Stimulated activated CD4-positive, alpha-beta T cell treated with anti-CD3 and anti-CD28 coated beads, Interleukin-4, amount 100 ng/mL, for 4 hours (primary cell): ENCODE measurements around the gene PIPOX.

Experiments used
- DNase-seq, 2 experiments: peaks; one replicate each; pipeline ENCODE4 v3.0.0-alpha.2; 2020

PIPOX gene

DNA sequence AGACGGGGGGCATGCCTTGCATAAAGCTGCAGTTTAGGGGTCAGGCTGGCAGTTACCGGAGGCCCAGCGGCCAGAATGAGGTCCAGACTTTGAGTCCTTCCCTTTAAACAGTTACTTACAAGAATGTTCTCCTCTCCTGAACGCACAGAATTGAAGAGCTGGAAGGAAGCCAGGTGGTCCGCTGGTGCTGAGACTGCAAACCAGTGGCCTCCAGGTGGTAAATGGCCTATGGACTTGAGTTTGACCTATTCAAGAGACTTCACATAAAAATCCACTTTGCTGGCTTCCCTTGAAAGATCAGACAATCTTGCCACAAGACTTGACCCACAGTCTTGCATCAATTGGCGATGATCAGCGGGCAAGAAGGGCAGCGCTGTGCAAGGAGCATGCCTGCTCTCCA, 22.4 kb upstream of the PIPOX start:
- no peak for DNase-seq

DNA sequence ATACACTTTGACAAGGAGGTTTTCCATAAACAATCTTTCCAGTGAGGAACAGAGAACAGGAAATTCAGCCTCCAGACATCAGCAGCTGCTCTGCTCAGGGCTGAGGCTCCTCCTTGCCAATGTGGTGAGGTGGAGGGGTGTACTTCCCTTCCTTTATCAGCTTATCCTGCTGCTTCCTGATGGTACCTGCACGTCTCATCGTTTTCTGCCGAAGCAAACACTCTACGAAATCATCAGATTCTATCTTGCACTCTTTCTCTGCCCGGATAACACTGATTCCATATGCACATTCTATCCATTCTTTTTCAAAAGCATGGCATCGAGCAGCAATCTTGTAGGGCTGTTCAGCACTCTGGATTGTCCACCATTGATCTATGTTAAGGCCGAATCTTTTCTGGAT, 21.7 kb upstream of the PIPOX start:
- no peak for DNase-seq

DNA sequence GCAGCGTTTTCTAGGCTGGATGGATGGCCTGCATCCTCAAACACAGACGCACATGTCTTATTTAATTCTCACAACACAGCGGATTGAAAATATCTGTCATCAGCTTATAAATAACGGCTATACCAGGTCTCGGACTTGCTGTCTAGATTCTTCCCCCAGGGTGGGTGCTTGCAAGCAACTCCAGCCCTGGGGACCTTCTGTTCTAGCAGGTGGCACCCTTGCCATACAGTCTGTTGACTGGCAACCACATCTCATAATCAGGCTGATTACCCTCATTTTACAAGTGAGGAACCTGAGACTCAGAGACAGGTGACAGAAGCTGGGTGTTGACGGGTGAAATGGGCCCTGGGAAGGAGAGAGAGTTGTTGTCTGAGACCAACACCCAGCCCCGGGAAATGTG, 20.9 kb upstream of the PIPOX start:
- DNase-seq, result no peak

DNA sequence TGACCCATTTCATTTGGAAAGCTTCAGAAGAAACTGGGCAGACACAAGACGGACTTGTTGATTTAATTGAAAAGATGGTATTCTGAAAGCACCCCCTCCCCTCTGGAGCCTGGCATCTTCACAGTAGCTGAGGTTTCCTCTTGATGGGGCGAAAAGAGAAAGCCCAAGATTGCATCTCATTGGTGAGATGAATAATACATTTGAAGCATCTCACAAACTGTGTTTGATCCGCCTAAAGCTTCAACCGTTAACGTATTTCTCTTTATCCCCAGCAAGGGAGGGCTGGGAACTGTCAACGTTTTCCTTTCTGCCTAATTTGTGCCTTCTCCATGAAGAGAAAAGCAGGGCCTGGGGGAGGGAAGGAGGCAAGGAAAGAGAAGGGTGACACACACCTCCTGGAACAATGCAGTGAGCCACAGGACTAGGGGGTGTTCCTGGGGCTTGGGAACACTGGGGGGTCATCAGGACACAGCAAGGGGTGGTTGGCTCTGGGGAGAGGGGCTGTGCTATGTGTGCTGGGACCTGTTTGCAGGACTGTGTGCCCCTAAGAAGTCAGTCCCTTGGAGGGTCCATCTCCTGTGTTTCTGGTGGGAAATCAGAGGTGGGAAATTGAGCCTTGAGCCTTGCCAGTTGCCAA, 18.5 kb upstream of the PIPOX start:
- DNase-seq, result no peak

DNA sequence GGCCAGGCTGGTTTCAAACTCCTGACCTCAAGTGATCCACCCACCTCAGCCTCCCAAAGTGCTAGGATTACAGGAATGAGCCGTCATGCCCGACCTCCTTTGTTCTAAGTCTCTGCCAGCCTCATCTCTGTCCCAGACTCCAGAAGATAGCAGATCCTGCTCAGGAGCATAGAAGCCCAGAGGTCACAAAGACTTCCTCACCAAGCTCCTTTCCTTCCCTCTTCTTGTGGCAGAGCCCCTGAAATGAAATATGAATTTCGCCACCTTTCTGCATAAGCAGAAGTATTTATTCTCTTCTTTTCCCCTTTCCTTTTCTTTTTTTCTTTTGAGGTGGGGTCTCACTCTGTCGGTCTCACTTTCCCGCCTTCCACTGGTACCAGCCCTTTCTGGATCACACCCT, 11.5 kb upstream of the PIPOX start:
- no peak for DNase-seq

DNA sequence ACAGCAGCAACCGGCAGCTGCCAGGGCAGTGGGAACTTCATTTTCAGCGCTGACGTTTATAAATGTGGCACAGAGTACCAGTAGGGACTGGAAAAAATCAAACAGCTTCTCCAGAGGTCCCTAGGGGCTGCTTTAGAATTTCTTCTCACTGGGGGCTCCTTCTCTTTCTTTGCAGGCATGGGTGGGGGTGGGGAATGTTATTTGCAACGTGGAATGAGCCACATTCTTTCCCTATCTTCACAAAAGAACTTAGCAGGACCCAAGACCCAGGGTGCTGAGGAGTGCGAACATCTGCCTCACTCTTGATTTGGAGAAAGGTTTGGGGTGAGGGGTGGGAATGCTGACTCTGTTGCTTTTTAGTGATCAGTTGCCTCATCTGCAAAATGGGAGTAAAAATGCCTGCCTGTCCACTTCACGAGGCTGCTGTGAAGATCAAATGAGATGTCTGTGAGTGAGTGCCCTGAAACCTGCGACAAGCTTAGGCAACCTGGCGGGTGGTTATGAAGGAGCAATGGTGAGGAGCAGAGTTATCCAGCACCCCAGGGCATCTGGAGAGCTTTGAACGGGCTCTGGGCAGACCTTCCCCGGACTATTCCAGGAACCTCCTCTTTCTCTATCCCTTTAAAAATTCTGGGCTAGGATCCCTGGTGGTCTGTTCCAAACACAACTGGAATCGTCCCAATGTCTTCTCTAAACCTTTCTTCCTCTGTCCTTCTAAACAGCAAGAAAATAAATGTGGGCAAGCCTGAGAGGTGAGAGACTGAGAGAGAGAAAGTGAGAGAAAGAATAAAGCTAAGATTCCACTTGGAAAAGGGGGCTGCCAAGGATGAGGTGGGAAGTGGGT, 10.7 kb upstream of the PIPOX start:
- no peak for DNase-seq

DNA sequence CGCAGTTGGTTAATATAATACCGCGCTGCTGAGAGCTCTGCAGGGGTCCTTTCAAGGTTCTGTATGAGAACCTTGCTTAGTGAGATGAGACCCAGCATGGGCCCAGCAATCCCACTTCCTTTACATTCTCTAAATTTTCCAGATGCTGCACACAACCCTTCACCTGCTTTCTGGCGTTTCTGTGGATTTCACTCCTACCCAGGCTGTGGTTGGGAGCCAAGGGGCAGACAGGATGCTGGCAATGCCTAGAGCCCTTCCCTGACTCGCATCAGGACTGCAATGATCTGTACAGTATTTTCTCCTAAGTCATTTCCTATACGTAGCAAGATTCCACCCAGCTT, 10.1 kb upstream of the PIPOX start:
- no peak for DNase-seq

DNA sequence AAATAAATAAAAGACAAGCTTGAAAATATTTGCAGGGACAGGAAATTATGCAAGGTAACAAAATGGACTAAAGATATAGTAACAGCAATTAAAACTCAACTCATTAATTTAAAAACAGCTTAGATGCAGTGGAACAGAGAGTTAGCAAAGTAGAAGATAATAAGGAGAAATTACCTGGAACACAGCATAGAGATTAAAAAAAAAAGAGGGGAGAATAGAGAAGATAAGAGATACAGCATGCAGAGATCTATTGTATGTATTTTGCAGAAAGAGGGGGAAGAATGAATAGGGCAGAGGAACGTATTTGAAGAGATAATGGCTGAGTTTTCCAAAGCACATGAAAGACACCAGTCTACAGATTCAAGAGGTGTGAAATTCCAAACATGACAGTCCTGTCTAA, 8.4 kb upstream of the PIPOX start:
- DNase-seq, result no peak

DNA sequence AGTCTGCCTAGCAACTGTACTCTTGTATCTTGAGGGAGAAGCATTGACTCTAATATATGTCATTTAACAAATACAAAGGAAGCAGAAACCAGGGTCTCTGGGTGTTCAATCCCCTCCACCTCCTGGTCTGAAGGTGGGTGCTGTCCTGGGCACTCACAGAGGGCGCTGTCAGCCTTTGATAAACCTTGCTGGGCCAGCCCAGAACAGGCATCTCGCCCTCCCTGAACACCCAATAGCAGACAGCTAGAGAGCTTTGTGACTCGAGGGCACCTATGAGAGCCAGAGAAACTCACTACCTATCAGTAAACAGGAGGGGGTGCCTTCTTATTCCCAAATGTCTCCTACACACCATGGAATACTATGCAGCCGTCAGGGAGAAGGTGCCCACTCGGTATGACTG, 6.4 kb upstream of the PIPOX start:
- DNase-seq, result no peak

DNA sequence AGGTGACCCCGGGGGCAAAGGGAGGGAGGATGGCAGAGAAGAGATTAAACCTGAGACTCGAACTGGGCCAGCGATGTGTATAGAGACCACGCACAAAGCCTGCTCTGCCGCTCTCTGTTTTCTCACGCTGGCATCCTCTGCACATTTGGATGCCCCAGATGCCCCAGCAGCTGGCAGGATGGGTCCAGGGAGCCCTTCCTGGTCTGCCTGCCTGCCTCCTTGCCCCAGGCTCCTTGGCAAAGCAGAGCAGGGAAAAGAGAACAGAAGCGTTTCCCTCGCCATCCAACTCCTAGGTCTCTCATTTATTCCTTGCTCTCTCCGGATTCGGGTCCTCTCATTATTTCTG, 5.2 kb upstream of the PIPOX start:
- no peak for DNase-seq

DNA sequence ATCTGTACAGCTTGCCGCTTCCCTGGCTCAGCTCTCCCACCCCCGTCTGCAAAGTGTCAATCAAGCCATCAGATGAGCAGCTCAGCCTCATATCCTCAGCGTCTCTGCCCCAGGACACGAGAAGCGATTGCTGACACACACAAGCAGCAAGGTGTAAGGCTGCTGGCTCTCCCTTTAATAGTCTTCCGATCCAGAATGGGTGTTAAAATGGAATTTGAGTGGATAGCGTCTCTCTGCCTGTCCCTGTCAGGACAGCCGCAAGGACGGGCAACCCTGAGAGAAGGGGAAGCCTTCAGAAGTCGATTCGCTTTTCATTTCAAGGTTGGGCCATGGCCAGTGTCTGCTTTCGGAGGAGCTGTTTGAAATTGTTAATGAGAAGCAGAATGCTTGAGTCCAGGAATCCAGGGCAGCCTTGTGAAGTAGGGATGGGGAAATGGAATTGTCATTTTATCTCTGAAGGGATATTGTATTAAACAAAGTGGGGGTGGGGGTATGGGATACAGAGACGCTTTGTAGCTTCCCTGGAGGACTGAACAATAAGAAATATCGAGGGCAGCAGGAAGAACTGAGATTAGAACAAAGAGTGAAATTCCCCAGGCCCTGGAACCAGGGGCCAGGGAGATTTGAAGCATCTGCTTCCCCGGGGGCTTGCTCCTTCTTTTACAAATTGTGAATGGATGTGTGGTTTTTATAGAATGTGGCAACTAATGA, 4.7 kb upstream of the PIPOX start:
- no peak for DNase-seq

DNA sequence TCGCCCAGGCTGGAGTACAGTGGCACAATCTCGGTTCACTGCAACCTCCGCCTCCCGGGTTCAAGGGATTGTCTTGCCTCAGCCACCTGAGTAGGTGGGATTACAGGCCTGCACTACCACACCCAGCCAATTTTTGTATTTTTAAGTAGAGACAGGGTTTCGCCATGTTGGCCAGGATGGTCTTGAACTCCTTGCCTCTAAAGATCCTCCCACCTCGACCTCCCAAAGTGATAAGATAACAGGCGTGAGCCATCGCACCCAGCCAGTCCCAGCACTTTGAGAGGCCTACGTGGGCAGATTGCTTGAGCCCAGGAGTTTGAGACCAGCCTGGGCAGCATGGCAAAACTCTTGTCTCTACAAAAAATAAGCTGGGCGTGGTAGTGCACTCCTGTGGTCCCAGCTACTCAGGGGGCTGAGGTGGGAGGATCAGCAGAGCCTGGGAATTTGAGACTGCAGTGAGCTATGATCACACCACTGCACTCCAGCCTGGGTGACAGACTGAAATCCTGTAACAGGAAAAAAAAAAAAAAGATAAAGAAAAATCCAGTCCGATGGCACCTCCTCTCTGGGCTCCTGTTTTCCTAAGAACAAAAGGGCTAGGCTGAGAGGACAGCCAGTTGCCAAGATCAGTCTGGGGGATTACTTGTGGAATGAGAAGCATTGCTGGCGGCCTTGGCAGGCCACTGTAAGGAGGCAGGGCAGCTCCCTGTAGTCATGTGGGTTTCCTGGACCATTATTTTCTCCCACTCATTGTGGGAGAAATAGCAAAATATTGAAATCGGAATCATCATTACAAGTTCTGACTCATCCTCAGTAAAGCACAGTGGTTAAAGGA, 3.0 kb upstream of the PIPOX start:
- no peak for DNase-seq

DNA sequence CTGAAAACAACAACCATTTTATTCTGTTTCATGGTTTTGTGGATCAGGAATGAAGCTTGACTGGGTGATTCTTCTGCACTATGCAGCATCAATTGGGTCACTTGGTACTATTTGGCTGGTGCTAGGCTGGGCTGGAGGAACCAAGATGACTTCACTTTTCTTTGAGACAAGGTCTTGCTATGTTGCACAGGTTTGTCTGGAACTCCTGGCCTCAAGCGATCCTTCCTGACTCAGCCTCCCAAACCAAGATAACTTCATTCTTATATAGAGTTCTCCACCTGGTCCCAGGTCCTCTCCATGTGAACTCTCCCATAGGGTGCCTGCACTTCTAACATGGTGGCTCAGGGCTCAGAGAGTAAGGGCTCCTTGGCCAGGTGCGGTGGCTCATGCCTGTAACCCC, 1.9 kb upstream of the PIPOX start:
- no peak for DNase-seq

DNA sequence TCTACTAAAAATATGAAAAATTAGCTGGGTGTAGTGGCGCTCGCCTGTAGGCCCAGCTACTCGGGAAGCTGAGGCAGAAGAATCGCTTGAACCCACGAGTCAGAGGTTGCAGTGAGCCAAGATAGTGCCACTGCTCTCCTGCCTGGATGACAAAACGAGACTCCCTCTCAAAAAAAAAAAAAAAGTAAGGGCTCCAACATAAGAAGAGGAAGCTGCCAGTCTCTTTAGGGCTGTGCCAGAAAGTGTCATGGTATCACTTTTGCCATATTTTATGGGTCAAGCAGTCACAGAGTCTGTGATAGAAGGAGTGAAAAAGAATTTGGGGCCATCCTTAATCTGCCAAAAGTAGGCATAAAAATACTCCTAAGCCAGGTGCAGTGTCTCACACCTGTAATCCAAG, 1.4 kb upstream of the PIPOX start:
- DNase-seq, result no peak

DNA sequence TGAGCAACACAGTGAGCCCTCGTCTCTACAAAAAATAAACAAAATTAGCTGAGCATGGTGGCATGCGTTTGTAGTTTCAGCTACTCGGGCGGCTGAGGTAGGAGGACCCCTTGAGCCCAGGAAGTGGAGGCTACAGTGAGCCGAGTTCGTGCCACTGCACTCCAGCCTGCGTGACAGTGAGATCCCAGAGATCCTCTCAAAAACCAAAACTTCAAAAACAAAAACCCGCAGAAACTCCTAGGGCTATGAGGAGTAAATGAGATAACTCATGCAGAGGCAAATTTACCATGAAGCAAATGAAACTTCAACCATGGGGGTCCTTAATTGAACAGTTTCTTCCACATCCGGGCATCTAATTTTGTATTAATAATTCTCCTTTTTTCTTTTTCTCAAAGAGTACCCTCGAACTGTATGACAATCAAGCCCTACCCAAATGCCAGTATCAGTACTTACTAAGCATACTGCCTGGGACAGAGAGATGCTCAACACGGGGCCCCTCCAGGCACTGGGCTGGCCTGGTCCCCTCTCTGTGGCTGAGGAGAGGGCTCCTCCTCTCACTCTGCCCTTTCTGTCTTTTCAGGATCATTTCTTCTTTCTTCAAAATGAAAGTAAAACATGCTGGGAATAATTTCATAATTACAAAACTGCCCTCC, 789 bp upstream of the PIPOX start:
- no peak for DNase-seq

DNA sequence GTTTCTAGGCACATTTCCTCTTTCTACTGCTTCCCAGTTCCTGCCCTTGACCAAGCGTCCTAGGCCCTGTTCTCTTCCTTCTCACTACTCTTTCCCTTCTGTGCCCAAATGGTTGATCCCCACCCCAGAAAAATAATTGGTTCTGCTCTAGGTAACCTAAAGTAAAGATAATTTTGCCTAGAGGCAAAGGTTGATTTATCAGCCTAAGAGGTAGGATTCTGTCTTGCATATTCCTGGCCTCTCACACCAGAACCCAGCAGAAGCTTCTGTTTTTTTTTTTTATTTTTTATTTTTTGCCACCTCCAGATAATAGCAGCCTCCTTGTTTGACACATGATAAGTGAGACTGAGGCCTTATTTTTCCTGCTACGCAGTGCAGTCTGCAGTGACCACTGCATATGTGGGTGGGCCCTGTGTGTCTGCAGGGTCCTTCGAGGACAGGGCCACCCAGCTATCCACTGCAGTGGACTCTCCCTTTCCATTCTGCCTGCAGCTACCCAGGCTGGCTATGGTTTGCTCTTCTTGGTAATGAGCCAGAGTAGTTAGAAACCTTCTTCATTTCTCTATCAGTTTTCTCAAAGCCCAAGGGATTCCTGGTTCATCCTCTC, 701 bp downstream of the PIPOX start:
- DNase-seq, result no peak

DNA sequence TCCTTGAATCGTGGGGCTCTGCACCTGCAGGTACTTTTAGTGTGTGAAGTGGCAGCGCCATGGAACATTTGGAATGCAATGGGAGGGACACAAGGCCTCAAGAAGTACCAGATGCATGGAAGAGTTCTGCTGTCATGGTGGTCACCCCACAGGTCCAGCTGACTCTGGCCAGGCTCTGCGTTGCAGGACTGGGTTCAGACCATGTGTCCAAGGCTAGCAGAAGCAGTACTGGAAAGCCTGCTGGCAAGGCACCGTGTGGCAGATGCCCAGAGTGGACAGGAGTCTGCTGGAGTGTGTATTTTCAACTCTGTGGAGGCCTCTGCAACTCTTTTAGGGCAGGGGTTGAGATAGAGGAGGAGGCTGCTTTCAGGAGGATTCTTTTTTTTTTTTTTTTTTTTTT, 2.1 kb downstream of the PIPOX start:
- no peak for DNase-seq

DNA sequence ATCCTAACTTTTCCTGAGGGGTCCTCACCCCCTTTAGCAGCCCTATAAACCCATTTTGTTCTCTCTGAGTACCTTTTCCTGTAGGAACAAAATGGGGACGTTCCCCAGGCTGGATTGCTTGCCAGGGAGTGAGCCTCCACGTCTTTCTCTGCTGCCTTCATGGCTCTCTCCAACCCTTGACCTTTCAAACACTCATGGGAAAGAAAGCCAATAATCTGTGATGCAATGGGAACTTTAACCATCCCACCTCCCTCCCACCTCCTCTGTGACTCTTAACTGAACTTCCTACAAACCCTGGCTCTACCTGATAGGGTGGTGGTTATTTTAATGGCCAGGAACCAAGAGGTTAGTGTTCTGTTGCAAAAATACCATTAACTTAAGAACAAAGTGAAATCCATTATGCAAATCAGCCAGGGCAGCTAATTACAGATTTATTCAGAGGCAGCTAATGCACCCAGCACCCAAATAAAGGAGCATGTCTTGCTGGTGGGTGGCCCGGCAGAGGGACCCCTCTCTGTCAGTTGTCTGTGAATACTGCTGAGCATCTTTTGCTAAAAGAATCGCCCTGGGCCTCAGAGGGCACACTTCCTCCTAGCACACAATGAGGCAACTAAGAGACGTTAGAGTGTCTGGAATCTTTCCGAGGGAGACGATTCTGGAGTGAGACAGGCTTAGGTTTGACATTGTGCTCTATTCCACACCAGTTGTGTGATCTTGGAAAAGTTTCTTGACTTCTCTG, 3.0 kb downstream of the PIPOX start:
- no peak for DNase-seq

DNA sequence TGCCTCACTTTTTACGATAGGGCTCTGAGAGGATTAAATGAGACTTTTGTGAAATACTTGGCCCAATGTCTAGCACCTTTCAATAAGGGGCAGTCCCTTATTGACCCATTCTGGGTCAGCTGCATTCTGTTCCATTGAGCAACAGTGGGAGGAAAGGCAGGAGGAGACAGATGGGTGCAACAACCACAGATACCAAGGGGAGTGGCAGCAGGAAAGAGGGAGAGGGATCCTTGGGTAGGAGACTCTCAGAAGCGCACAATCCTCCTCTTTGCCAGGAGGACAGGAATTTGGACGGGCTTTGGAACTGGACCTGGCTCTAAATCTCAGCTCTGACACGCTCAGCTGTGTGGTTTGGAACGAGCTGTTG, 3.5 kb downstream of the PIPOX start:
- DNase-seq, result no peak

DNA sequence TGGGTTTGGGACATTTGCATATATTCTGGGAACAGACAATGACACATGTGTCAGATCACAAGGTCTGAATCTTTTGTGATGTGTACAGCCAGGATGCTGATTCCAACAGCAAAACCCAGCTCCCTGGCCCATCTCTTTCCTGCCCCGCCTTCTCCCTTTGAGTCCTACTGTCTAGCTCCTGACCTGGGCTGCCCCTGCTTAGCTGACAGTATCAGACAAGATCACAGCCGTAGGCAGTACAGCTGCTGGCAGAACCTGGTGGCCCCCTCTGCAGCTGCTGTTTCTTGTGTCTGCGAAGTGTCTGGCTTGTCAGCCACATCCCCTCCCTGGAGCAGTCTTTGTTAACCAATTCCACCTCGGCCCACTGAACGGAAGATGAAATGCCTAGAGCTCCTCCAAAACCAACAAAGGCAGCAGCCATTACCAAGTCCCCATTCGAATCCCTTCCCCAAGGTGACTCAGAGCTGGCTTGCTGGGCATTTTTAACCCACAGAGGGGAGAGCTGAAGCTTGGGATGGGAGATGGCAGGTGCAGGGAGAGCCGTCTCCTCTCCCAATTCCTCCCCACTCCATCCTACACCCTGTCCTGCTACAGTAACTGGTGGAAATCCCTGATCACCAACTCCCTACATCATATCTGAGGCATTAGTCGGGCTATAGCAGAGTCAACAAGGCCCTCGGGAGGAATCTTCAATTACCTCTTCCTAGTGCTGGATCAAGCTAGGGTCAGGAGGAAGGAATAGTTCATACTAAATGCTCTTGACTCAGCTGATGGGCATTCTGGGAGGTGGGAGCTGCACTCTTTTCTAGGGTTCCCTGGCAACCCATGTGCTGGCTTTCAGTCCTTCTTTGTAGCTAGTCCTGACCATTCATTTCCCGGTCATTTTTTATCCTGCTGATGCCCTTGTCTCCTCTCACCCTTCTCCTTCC, 5.8 kb downstream of the PIPOX start:
- DNase-seq, result no peak
